Astrocyte of the cerebellum (primary cell): ENCODE data around the gene LTB4R.

Experiments used
- DNase-seq: peaks from one replicate; pipeline ENCODE4 v3.0.0-alpha.2; 2011; ENCODE audit warnings: low read depth
- H3K4me3 ChIP-seq: 2 replicates; pipeline ENCODE4 v1.5.1; 2011; ENCODE audit warnings: mild to moderate bottlenecking, low read depth, low read length, moderate library complexity
- in situ Hi-C: cut with HindIII; loops from 2 replicates; pipeline ENCODE4 v1.10.0; 2017; ENCODE audit warnings: low sequenced_read_pairs
- TF ChIP-seq, protein P1 (sequence below): IDR thresholded peaks from 2 replicates; pipeline ENCODE4 v1.5.1; 2012; ENCODE audit warnings: low read length, low read depth, moderate library complexity, mild to moderate bottlenecking; ENCODE audit errors: missing control alignments

The LTB4R gene

DNA sequence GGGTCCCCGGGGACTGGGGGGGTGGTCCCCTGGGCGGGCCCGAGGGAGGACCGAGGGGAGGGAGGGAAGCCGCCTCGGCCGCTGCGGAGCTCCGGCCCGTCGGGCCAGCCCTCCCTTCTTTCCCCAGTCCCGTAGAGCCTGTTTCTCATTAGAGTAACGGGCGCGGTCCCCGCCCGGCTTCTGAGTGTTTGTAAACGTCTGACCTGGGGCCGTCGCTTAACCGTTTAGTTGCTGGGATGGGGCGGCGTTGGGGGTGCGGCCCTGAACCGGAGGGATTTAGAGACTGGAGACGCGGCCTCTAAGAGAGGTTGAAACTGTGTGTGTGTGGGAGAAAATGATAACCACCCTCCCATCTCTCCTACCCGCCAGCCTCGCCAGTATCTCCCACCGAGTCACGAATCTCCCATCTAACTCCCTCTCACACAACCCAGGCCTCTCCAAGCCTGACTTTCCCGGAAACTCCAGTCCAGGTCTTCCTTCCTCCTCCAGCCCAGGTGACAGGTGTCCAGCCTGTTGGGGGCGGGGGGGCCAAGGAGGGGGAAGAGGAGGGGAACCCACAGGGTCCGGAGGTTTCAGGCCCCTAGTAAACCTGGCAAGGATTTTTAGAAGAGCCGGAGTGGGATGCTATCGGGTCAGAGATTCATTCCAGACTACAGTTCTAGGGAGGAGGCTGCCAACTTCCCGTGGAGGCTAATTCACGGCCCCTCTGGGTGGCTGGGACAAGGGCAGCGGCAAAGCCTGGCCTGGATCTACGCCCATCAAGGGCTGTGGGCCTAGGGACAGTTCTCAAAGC, 55.6 kb downstream of the LTB4R start:
- DNase-seq: peak; percentile 84
- TF ChIP-seq, protein P1, sequence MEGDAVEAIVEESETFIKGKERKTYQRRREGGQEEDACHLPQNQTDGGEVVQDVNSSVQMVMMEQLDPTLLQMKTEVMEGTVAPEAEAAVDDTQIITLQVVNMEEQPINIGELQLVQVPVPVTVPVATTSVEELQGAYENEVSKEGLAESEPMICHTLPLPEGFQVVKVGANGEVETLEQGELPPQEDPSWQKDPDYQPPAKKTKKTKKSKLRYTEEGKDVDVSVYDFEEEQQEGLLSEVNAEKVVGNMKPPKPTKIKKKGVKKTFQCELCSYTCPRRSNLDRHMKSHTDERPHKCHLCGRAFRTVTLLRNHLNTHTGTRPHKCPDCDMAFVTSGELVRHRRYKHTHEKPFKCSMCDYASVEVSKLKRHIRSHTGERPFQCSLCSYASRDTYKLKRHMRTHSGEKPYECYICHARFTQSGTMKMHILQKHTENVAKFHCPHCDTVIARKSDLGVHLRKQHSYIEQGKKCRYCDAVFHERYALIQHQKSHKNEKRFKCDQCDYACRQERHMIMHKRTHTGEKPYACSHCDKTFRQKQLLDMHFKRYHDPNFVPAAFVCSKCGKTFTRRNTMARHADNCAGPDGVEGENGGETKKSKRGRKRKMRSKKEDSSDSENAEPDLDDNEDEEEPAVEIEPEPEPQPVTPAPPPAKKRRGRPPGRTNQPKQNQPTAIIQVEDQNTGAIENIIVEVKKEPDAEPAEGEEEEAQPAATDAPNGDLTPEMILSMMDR: no peak
- peak overlapping the region; percentile 92 for H3K4me3 ChIP-seq
- in situ Hi-C loops: loop anchor here (5.0 kb wide), 1 partner anchor 50 kb away; no protein-coding TSS in a partner anchor
